IPS-20b (cell line): ENCODE results near the gene CSF2RB.

Source experiments
- H3K27ac ChIP-seq: one replicate; pipeline ENCODE4 v1.5.1; 2013; ENCODE audit warnings: low read length
- H3K27me3 ChIP-seq: 2 replicates; pipeline ENCODE4 v1.6.1; 2013; ENCODE audit warnings: mild to moderate bottlenecking, low read length, inconsistent platforms; ENCODE audit not compliant: insufficient read depth
- H3K36me3 ChIP-seq: 2 replicates; pipeline ENCODE4 v1.6.1; 2013; ENCODE audit warnings: low read depth, mild to moderate bottlenecking, inconsistent platforms, low read length, moderate library complexity; ENCODE audit not compliant: insufficient read depth
- H3K4me1 ChIP-seq: 2 replicates; pipeline ENCODE4 v1.6.1; 2013; ENCODE audit warnings: mild to moderate bottlenecking, control low read depth, inconsistent platforms, low read length, moderate library complexity; ENCODE audit not compliant: insufficient read depth
- H3K4me3 ChIP-seq: 2 replicates; pipeline ENCODE4 v1.5.1; 2013; ENCODE audit warnings: mild to moderate bottlenecking, low read length, inconsistent platforms
- H3K9ac ChIP-seq: 2 replicates; pipeline ENCODE4 v1.6.1; 2013; ENCODE audit warnings: low read depth, mild to moderate bottlenecking, inconsistent platforms, low read length, moderate library complexity
- H3K9me3 ChIP-seq: 2 replicates; pipeline ENCODE4 v1.6.1; 2013; ENCODE audit warnings: mild to moderate bottlenecking, low read depth, low read length, inconsistent platforms; ENCODE audit not compliant: insufficient read depth

Gene CSF2RB

GRCh38 chr22:36907253-36908195 is 5.9 kb upstream of the CSF2RB start:
- peaks cover 39% of the 10 kb centered on the region for H3K27me3 ChIP-seq
- H3K4me3 ChIP-seq, result no peak overlapping the region

DNA sequence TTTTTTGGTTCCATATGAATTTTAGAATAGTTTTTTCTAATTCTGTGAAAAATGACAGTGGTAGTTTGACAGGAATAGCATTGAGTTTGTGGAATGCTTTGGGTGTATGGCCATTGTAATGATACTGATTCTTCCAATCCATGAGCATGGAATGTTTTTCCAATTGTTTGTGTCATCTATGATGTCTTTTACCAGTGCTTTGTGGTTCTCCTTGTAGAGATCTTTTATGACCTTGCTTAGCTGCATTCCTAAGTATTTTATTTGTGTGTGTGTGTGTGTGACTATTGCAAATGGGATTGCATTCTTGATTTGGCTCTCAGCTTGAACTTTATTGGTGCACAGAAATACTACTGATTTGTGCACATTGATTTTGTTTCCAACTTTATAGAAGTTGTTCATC is 3.0 kb upstream of the CSF2RB start:
- no peaks in the 10 kb centered on the region for H3K9me3 ChIP-seq
- peaks cover 62% of the 10 kb centered on the region for H3K27me3 ChIP-seq
- H3K27ac ChIP-seq, result no peak overlapping the region
- no peaks in the 10 kb centered on the region for H3K36me3 ChIP-seq
- H3K4me3 ChIP-seq, result no peak overlapping the region
- no peak overlapping the region for H3K9ac ChIP-seq
- peaks cover 15% of the 10 kb centered on the region for H3K4me1 ChIP-seq

More at GRCh38 chr22:36907253-36908195, 5.9 kb upstream of the CSF2RB start:
- no peaks in the 10 kb centered on the region for H3K9me3 ChIP-seq
- H3K4me1 ChIP-seq, result peaks cover 14% of the 10 kb centered on the region
- H3K9ac ChIP-seq, result no peak overlapping the region
- H3K36me3 ChIP-seq, result no peaks in the 10 kb centered on the region
- no peak overlapping the region for H3K27ac ChIP-seq

GRCh38 chr22:36911887-36912661 is 1.4 kb upstream of the CSF2RB start:
- Histone ChIP-seq H3K27ac (no peak overlapping the region), H3K4me3 (peak overlapping the region; percentile 9), H3K9ac (0 out of 2 replicates have a peak overlapping the region, but pooled peaks have one; percentile 7), H3K36me3 (no peaks in the 10 kb centered on the region), H3K4me1 (peaks cover 15% of the 10 kb centered on the region), H3K27me3 (peaks cover 67% of the 10 kb centered on the region), H3K9me3 (no peaks in the 10 kb centered on the region)

GRCh38 chr22:36912694-36913426 is 568 bp upstream of the CSF2RB start:
- H3K27ac ChIP-seq, result no peak overlapping the region
- H3K36me3 ChIP-seq, result no peaks in the 10 kb centered on the region
- H3K27me3 ChIP-seq, result peaks cover 69% of the 10 kb centered on the region
- H3K9me3 ChIP-seq, result no peaks in the 10 kb centered on the region
- no peak overlapping the region for H3K9ac ChIP-seq
- peaks cover 15% of the 10 kb centered on the region for H3K4me1 ChIP-seq
- H3K4me3 ChIP-seq, result 0 out of 2 replicates have a peak overlapping the region, but pooled peaks have one; percentile 9

GRCh38 chr22:36914390-36914752 is 943 bp downstream of the CSF2RB start:
- Histone ChIP-seq H3K9ac (no peak overlapping the region), H3K27ac (no peak overlapping the region), H3K4me1 (peaks cover 15% of the 10 kb centered on the region)

DNA sequence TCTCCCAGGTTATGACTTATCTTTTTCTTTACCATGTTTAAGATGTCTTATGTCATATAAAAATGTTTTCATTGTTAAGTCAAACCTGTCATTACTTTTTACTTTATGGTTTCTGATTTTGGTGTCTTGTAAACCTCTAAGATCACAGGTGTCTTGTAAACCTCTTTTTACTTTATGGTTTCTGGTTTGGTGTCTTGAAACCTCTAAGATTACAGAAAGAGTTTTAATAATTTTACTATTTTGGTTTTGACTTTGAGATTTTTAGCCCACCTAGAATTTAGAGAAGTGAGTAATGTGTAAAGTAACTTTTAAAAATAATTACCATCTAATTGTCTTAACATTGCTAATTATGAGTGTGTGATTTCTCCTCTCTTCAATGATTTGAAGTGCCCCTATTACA is 2.6 kb downstream of the CSF2RB start:
- H3K4me3 ChIP-seq, result no peak overlapping the region
- H3K9me3 ChIP-seq, result no peaks in the 10 kb centered on the region
- no peak overlapping the region for H3K9ac ChIP-seq
- no peak overlapping the region for H3K27ac ChIP-seq
- H3K4me1 ChIP-seq, result peaks cover 13% of the 10 kb centered on the region
- peaks cover 45% of the 10 kb centered on the region for H3K27me3 ChIP-seq
- no peaks in the 10 kb centered on the region for H3K36me3 ChIP-seq

More at GRCh38 chr22:36914390-36914752, 943 bp downstream of the CSF2RB start:
- Histone ChIP-seq H3K9me3 (no peaks in the 10 kb centered on the region), H3K36me3 (no peaks in the 10 kb centered on the region), H3K4me3 (no peak overlapping the region), H3K27me3 (peaks cover 62% of the 10 kb centered on the region)

DNA sequence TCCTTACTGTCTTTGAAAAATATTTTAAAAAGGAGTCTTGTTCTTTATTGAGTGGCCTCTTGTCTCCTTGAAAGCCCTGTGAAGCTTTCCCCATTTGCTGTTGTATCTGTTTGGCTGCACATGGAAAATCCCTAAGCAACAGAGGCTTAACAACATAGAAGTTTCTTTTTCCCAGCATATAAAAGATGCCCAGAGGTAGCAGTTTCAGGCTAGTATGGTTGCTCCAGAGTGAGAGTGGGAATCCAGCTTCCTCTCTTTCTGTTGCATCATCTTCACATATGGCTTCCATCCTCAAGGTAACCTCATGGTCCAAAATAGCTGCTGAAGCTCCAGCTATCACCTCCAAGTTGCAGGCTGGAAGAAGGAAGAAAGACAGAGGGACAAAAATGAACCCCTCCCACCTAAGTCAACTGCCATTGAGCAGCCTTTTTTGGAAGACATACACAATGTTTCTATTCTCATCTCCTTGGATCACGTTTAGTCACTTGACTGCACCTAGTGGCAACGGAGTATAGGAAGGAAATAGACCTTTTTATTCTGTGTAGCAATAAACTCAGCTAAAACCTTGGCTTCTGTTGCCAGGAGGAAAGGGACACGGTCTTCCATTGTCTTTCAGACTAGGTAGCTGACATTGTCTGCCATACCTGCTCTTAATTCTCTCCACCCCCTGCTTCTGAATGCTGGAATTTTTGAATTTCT is 5.3 kb downstream of the CSF2RB start:
- H3K4me1 ChIP-seq, result no peaks in the 10 kb centered on the region

GRCh38 chr22:36921309-36922104 is 8.1 kb downstream of the CSF2RB start:
- no peak overlapping the region for H3K27ac ChIP-seq
- H3K27me3 ChIP-seq, result peaks cover 6% of the 10 kb centered on the region; the same call in 1 of the 2 replicates
- no peaks in the 10 kb centered on the region for H3K9me3 ChIP-seq
- H3K9ac ChIP-seq, result no peak overlapping the region
- no peaks in the 10 kb centered on the region for H3K4me1 ChIP-seq
- H3K36me3 ChIP-seq, result no peaks in the 10 kb centered on the region
- no peak overlapping the region for H3K4me3 ChIP-seq

More for the DNA sequence above, 5.3 kb downstream of the CSF2RB start:
- Histone ChIP-seq H3K9ac (no peak overlapping the region), H3K4me3 (no peak overlapping the region), H3K27ac (no peak overlapping the region), H3K27me3 (peaks cover 18% of the 10 kb centered on the region), H3K36me3 (no peaks in the 10 kb centered on the region), H3K9me3 (no peaks in the 10 kb centered on the region)

- H3K36me3 ChIP-seq, result no peaks in the 10 kb centered on the region
- no peaks in the 10 kb centered on the region for H3K4me1 ChIP-seq
- H3K9ac ChIP-seq, result no peak overlapping the region
- H3K27me3 ChIP-seq, result peaks cover 1% of the 10 kb centered on the region
- no peaks in the 10 kb centered on the region for H3K9me3 ChIP-seq
- H3K27ac ChIP-seq, result no peak overlapping the region
- no peak overlapping the region for H3K4me3 ChIP-seq
Measured at GRCh38 chr22:36922105-36922608, 8.7 kb downstream of the CSF2RB start.

DNA sequence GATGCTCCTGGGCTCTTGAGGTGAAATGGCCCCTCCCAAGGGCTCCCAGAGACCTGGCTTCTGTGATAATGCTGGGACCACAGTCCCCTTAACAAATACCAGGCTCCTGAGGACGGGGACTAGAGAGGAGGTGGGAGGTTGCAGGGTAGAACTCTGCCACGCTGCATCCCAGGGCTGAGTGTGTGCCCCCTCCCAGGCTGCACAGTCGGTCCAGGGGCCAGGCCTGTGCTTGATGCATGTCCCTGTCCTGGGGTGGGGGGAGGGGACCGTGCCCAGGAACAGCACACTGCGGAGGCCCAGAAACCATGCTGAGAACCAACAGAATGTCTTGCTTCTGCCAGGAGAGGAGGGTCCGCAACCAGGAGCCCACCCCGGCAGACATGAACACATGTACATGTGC is 9.3 kb downstream of the CSF2RB start:
- Histone ChIP-seq H3K27ac (no peak overlapping the region), H3K4me1 (no peaks in the 10 kb centered on the region), H3K27me3 (no peaks in the 10 kb centered on the region; the same call in 1 of the 2 replicates), H3K4me3 (no peak overlapping the region), H3K36me3 (no peaks in the 10 kb centered on the region), H3K9ac (no peak overlapping the region), H3K9me3 (no peaks in the 10 kb centered on the region)
